ENCODE data around the gene DPYD.

Gene DPYD

DNA sequence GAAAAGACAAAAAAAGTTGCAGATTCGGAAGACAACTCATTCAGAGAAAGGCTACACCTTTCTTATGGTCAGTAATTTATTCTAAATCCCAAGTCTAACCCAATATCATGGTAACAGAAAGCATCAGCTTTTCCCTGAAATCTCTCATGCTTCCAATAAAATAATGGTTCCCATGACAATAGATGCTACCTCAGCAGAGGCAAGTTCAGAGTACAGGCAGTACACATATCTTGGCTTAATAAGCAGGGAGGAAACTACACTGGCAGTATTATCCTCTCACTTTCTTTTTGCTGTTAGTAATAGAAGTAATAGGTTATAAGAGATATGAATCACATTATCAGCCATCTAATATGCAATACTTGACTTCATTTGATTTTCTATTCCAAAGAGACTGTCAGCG lies 137.1 kb downstream of the DPYD start:
- DNase-seq (ENCODE audit: low spot score), result no peak

DNA sequence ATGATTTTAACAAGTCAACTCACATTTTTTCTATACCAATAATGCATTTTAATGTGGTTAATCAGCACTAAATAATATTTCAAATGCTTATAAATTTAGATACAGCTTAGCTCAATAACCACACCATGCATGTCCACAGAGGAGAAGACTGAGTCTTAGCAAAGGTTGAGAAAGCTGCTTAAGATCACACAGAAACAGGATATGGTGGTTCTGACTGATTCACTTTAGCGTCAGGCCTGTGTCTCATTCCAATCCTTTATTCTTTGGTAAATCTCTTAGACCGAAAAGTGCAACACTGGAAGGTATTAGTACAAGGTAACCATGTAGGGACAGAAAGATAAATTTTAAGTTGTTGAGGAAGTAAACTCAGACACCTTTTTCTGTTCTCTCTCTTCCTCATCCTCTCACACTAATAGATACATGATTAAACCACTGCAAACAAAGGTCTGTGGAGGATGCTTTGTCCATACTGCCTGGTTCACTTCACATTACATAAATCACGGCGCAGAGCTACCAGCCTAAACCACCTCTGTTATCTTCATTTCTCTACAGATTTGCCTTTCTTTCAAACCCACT lies 139.0 kb downstream of the DPYD start:
- DNase-seq (ENCODE audit: low spot score), result no peak

DNA sequence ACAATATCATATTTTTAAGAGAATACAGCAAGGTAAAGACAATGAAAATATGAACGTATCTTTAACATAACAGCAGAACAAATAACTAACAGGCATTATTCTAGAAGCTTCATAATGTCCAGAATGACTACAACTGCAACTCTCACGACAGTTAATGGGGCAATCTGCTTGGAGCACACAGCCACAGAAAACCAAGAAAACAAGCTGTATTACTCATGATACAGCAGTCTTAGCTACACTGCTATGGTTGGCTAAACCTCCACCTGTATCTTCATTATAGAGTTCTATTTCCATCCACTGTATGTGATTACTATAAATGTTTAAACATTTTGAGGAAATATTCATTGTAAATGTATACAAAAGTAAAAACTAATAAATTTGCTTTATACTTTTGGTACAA lies 139.9 kb downstream of the DPYD start:
- no peak for DNase-seq (ENCODE audit: low spot score)

DNA sequence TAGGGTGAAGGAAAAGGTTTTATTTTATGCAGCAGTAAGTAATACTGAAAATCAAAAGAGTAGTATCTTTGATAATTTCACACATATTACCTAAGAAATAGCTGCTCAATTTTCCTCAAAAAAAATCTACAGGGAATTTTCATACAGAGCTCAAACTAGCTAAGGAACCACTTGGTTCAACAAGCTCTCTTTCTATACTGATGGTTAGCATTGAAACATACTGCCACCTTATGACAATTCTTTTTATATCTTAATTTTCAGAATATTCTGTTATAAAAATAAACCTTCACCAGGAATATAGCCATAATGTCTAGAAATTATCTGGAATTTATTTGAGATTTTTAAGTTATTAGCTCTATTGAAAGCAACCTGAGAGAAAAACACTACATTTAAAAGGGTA lies 142.1 kb downstream of the DPYD start:
- DNase-seq (ENCODE audit: low spot score), result peak; percentile 14

DNA sequence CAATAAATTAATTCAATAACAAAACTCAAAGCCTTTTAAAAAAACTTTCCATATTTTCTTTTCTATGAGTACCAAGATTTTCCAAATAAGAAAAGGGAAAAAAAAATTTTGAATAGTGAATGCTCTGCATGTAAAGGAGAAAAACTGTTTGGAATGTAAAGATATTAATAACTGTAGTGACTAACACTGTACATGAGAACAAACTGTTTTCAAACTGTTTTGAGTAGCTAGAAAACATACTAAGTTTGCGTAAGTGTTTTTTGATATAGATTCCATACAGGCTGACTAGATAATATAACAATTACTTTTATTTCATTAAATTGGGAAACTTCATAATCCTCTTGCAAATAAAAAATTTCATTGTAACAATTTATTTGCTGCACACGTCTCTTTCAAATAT lies 150.5 kb downstream of the DPYD start:
- DNase-seq (ENCODE audit: low spot score), result no peak

DNA sequence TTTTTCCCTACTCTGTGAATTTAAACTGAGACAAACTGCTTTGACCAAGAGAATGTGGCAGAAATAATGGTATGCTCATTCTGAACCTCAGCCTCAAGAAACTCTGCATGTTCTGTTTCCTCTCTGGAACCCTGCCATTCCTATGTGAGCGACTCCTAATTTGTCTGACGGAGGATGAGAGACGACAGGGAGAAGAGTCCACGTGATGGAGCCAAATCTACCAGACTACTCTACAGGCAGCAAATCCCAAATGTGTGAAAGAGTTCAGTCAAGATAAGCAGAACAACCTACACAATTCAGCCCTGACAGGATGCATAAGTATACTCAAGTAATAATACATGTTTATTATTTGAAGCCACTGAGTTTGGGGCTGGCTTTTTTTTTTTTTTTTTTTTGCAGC lies 153.5 kb downstream of the DPYD start:
- no peak for DNase-seq (ENCODE audit: low spot score)

DNA sequence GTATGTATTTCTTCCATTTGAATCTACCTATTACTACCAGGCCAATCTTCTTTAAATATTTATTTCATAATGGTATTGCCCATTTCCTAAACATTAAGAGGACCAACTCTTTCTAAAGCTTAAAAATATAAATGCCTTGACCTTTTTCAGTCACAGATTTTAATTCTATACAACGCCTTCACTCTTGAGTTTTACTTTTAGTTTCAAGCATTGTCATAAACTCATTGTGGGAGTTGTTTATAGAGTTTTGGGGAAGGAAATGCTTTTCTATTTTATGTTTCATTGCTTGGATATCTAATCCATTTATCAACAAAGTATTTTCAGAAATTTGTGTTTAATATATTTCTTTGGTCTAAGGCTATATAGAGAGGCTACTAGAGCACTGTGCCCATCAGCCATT lies 155.8 kb downstream of the DPYD start:
- DNase-seq (ENCODE audit: low spot score), result no peak

DNA sequence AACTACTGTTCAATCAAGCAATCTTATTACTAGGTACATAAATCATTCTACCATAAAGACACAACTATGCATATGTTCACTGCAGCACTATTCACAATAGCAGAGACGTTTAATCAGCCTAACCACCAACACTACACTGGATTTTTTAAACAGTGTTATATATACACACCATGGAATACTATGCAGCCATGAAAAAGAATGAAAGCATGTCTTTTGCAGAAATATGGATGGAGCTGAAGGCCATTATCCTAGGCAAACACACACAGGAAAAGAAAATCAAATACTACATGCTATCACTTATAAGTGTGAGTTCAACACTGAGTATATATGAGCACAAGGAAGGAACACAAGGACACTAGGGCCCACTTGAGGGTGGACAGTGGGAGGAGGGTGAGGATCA lies 159.2 kb downstream of the DPYD start:
- DNase-seq (ENCODE audit: low spot score), result no peak

DNA sequence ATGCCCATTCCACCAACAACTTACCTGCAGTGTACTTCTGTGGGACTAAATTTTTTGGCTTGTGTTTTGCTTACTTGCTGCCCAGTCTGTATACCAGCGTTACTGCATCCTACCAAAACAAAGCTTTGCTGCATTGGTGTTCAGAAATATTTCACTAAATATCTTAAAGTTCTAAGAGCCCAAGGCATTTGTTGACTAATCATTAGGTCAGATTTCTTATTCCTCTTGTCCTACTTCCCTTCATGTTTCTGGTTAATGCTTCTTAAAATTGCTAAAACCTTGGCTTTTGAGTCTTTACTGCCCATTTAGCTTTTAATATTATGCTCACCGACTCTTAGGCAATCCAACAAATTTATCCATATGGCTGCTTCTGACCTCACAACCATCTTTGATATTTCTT lies 161.8 kb downstream of the DPYD start:
- DNase-seq (ENCODE audit: low spot score), result no peak

DNA sequence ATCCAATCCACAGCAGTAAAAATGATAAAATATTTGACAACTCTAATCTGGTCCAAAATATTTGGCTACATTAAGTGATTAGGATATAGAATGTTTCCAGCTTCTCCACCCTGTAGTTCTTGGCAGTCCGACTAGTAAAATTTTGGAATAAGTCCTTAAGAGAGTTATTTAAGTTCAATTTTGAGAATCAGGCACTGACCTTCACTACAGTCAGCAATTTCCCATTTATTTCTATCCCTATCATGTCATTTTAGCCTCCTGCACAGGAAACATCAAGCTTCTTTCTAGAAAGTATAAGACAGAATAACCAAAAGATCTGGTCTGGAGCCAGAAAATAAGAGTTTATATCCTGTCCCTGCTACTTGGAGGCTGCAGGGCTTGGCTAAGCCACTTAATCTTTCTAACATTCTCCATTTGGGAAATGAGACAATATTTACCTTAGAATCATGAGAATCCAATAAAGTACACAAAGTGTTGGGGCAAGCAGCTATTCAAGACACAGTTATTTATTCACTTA lies 162.2 kb downstream of the DPYD start:
- DNase-seq (ENCODE audit: low spot score), result no peak

DNA sequence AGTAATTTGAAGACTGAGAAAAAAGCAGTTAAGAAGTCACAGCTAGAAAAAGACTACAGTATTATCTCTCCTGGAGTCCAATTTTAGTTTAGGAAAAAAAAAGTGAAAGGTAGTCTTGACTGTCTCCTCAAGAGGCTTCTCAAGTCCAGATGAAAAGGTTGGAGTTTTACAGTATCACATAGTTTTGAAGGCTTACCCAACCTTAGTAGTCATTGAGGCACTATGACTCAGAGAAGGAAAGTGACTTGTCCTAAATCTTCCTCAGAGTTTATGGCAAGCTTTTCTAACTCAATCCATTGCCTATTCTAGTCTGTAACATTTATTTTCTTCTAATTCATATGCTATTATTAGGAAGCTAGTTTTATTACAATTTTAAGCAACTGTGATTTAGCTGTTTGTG lies 174.9 kb downstream of the DPYD start:
- DNase-seq (ENCODE audit: low spot score), result peak; percentile 6

DNA sequence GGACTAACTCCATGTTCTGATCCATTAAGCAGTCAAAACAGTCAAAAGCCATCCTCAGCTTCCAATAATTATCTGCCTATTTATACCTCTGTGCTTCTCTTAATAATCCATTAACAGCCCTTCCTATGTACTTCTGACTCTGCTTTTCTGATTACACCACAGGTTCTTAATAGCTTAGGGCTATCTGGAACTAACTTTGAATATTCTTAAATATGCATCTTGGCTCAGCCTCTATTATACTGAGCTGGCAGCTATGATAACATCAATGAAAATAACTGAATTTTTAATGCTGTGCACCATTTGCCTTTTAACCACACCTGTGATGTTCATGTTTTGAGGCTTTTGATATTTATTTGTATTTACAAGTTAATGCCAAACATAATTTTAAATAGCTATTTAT lies 175.9 kb downstream of the DPYD start:
- DNase-seq (ENCODE audit: low spot score), result no peak

DNA sequence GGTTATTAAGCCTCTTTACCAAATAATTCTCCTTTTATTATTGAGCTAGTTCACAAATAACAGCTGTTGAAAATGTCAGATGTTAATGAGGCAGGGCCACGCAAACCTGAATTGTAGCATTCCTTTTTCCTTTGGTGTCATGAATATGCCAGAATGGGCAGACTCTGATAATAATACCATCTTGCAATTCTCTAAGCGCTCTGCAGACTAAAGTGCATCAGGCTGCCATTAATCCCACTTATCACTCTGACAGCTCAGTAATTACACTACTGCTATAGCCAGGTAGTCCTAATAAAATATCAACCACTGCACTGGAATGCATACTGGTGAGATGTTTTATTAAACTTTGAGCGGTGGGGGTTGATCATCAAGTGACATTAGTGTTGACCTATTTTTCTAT lies 177.7 kb downstream of the DPYD start:
- no peak for DNase-seq (ENCODE audit: low spot score)

DNA sequence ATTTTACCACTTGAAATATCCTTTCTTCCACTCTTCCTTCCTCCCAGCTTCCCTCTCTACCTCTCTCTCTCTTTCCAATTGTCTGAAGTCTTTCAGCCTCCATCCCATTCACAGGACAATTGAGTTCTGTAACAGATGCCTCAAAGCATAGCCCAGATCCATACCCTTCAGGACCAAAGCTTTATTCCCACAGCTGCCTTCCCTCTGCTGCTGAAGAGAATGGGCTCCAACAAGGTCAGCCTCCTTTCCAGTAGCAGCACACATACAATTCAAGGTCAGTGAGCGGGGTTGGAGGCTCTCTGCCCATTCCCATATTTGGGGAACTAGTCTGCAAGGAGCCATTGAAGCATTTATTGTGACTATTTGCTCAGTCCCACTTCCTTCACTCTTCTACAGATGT lies 179.9 kb downstream of the DPYD start:
- no peak for DNase-seq (ENCODE audit: low spot score)

DNA sequence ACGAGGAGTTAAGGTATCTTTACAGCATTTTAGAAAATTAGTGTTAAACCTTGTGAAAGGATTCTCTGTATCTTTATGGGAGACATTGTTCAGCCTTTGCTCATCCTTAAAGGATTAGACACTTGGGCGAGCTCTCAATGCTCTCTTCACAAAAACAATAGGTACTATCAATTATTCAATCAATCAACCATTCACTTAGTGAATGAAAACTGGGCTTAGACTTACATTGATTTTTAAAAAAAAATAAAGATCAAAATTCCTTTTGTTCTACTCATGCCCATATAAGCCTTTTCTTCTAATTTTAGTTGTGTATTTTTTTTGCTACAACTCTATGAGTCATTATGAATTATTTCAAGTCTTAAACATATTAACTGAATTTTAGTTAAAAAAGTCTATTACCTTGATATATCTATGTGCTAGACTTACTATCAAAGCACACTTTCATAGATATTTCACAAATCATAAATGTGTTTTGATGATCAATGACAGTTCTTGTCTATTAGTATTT lies 181.2 kb downstream of the DPYD start:
- no peak for DNase-seq (ENCODE audit: low spot score)

DNA sequence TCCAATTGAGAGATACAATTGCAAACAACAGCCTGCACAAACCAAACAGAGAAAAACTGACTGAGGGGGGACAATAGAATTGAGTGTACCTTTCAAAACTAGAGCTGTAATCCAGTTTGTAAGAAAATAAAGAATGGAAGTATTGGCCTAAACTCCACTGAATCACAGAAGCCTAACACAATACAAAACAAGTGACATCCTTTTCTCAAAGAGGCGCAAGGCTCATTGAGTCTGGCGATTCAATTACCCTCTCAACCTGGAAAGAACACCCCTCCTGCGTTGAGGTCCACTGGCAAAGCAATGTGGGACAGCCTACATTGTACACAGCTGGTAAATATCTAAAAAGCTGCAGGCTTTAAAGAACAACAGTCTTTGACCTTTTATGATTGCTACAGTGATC lies 182.6 kb downstream of the DPYD start:
- DNase-seq (ENCODE audit: low spot score), result no peak

DNA sequence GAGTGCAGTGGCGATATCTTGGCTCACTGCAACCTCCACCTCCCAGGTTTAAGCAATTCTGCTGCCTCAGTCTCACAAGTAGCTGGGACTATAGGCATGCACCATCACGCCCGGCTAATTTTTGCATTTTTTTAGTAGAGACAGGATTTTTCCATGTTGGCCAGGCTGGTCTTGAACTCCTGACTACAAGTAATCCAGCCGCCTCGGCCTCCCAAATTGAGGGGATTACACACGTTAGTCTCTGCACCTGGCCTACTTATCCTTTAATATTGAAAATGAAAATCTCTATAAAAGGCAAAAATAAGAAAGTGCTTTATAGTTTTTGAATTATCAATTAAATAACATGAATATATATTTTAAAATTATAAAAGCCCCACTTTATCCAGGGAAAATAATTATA lies 190.6 kb downstream of the DPYD start:
- DNase-seq (ENCODE audit: low spot score), result no peak

DNA sequence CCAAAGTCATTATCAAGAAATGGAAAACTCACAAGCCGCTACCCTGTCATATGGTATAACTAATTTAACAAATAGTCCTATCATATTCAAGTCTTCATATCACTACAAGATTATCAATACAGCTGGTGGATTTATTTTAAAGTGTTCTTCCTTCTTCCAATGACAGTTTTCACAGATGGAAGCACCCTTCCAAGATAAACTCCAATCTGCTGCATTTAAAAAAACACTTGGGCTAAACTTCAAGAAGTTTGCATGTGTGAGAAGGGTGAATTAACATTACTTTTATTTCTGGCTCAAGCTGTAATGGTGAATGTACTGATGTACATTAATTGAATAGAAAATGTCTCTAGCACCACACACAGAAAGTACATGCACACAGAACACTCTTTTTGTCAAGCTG lies 192.4 kb downstream of the DPYD start:
- no peak for DNase-seq (ENCODE audit: low spot score)

DNA sequence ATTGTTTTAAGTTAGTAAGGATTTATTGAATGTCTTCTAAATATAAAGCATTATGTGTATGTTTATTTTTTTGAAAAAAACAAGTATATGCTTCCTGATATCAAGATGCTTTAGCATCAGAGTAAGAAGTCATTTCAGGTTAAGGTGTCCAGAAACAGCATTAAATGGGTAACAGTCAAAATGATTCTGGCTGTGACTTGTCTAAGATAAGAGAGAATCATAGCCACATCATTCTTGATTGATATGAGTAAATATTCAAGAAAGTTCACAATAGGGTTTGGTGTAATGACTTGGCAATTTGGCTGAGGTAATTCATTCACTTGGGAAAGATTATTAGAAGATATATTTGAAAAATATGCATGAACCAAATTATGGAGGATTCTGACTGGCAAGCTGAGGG lies 193.8 kb downstream of the DPYD start:
- DNase-seq (ENCODE audit: low spot score), result no peak

DNA sequence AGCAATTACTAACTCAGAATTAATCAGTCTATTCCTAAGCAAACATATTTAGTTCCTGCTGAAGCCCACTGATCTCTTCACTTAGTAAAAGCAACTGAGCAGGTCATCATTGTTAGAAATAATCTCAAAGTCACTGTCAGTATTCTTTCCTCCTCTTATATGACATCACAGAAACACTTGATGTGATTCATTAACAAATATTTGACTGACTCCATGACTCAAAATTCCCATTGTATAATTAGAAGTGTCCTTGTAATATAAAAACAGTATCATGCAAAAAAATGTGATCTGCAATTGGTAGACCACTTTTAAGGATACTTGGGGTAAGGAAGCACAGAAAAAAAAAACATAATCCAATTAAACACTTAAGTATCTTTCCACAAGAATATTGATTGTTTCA lies 194.4 kb downstream of the DPYD start:
- peak; percentile 1 for DNase-seq (ENCODE audit: low spot score)

DNA sequence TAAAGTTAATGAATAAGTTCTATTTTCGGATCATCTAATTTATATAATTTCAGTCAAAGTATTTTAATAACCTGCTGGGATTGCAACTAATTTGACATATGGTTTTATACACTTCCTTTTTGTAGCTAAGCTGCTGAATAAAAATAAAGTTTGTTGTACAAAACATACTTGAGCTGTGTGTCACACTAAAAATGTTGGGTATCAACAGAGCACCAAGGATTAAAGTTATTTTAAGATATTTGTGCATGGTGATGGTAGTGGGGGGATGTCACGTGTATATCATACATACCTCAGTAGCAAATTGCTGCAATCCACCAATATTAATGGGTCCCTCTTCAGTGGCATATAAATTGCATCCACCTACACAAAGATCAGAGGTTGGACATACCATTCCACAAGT lies 199.6 kb downstream of the DPYD start:
- no peak for DNase-seq (ENCODE audit: low spot score)

DNA sequence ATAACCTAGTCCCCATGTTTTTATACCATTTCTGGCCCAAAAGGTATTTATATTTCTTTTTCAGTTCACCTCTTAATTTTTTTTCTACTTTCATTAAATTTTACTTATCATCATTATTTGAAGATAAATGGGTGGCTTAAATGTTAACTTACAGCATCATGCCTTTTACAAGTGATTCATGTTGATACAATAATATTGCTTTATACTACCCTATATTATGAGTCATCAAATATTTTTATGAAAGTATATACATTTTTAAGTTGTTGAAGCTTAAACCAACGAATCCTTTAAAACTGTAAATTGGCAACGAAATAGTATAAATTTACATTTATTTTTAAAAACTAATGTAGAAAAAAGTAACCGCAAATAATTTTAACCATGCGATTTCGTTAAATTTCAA lies 207.9 kb downstream of the DPYD start:
- DNase-seq (ENCODE audit: low spot score), result no peak

DNA sequence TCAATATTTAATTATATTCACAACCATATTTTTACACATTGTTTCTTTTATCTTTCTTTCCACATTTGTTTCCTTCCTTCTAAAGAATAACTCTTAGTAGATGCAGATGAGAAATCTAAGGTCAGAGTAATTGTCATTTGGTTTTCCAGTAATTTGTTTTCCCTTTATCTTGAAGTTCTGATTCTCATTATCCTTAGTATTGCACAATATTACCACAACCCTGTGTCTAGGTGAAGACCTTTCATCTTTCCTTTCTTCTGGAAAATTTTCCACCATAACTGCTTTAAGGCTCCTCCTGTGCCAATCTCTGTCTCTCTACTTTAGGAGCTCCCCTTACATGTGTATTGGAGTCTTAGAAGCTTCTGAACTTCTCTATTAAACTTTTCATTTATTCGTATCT lies 209.0 kb downstream of the DPYD start:
- no peak for DNase-seq (ENCODE audit: low spot score)

DNA sequence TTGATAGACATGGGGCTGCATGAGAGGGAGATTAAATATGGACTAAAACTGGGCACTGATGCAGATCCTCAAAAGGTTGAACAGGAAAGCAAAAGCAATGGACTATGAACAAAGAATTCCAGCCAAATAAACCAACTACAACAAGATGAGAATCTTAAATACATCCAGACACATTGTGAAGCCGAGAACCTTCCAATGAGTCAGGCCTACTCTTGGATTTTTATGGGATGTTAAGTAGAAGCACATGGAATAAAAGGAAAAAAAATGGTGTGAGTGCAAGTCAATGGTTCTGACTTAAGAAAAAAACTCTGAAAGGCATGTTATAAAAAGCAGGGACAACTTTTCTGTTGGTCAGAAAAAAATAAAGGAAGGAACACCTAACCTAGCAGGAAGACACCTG lies 227.2 kb downstream of the DPYD start:
- DNase-seq (ENCODE audit: low spot score), result no peak

DNA sequence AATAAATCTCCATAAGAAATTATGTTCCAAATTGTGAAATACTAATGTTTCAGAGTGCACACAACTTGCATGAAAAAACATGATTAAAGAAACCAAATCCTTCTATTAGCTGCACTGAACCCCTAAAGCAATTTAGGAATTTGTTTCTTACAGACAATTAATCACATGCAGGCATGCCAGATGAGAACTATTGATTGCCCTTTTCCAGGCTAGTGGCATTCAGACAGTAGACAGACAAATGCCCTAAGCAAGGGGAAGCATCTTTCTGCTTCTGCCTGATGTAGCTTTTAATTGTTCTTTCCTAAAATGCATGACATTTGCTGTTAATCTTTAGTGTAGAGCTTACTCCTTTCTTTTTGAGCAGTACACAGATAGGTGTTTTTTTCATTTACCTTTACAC lies 229.5 kb downstream of the DPYD start:
- DNase-seq (ENCODE audit: low spot score), result no peak
